H1 (cell line): ENCODE measurements around the gene MUC5B. TPM values are rescaled to one million over a fixed set of nuclear protein-coding genes. Genes with fewer than 3 reads are reported as not detected.

ENCODE experiments used
- CTCF ChIA-PET: fragments of 300-600 bp; sonication (Branson Sonifier 250); formaldehyde crosslinking; loops from one replicate; lab custom pipeline; 2021; ENCODE audit not compliant: partially characterized antibody; lab: Charles Lee
- POLR2A ChIA-PET: fragments of 300-600 bp; sonication (Branson Sonifier 250); formaldehyde crosslinking; loops from one replicate; lab custom pipeline; 2021; ENCODE audit warnings: inconsistent platforms; ENCODE audit not compliant: partially characterized antibody; lab: Charles Lee
- DNase-seq, 2 experiments: peaks; one replicate each; pipeline versions ENCODE4 v3.0.0 to v3.0.0-alpha.2; 2010 to 2022; ENCODE audit warnings: low spot score in 2 of 2, low read depth in 1 of 2, mixed read lengths in 1 of 2
- FAIRE-seq: peaks from 2 replicates; lab custom pipeline; 2011; peaks lifted over from hg19 to GRCh38; lab: Jason Lieb, UNC
- H2AFZ ChIP-seq: 2 replicates; pipeline ENCODE4 v1.8.1; 2012; ENCODE audit warnings: low read length, inconsistent platforms
- H2AK5ac ChIP-seq: 2 replicates; pipeline ENCODE4 v1.6.1; 2013; ENCODE audit warnings: low read depth, low read length
- H2BK120ac ChIP-seq: replicated peaks from 2 replicates; pipeline ENCODE3; 2013; ENCODE audit warnings: low read depth, low read length, inconsistent platforms
- H2BK12ac ChIP-seq: 2 replicates; pipeline ENCODE4 v1.6.1; 2013; ENCODE audit warnings: low read depth, low read length
- H2BK15ac ChIP-seq: 2 replicates; pipeline ENCODE4 v1.6.1; 2013; ENCODE audit warnings: low read length
- H2BK20ac ChIP-seq: 2 replicates; pipeline ENCODE4 v1.6.1; 2013; ENCODE audit warnings: low read length
- H2BK5ac ChIP-seq: 2 replicates; pipeline ENCODE4 v1.6.1; 2013; ENCODE audit warnings: low read depth, low read length
- H3K14ac ChIP-seq: 2 replicates; pipeline ENCODE4 v1.6.1; 2013; ENCODE audit warnings: inconsistent platforms; ENCODE audit not compliant: insufficient read length
- H3K18ac ChIP-seq: 2 replicates; pipeline ENCODE4 v1.6.1; 2013; ENCODE audit warnings: low read length; ENCODE audit errors: extremely low read depth
- H3K23ac ChIP-seq: 2 replicates; pipeline ENCODE4 v1.6.1; 2013; ENCODE audit warnings: inconsistent platforms; ENCODE audit not compliant: insufficient read length
- H3K23me2 ChIP-seq: 2 replicates; pipeline ENCODE4 v1.6.1; 2013; ENCODE audit warnings: low read depth, low read length
- H3K27ac ChIP-seq: 2 replicates; pipeline ENCODE4 v1.6.1; 2011; ENCODE audit warnings: low read depth, low read length, inconsistent platforms
- H3K27me3 ChIP-seq, 4 experiments: replicated peaks in 1 of 4; 1 replicate in 1 of 4; 2 replicates in 3 of 4; pipeline versions ENCODE4 v1.6.1 to v1.8.1; 2011 to 2013; ENCODE audit warnings: low read length in 3 of 4, mild to moderate bottlenecking in 3 of 4, inconsistent platforms in 2 of 4, mixed read lengths in 2 of 4, moderate library complexity in 1 of 4; ENCODE audit not compliant: control insufficient read depth in 3 of 4, insufficient read depth in 3 of 4; ENCODE audit errors: extremely low read depth in 1 of 4
- H3K36me3 ChIP-seq, 4 experiments: 2 replicates each; pipeline versions ENCODE4 v1.6.1 to v1.8.1; 2011 to 2013; ENCODE audit warnings: mild to moderate bottlenecking in 4 of 4, low read length in 3 of 4, moderate library complexity in 2 of 4, control low read depth in 1 of 4, inconsistent platforms in 1 of 4; ENCODE audit not compliant: insufficient read depth in 4 of 4, control insufficient read depth in 2 of 4
- H3K4ac ChIP-seq: replicated peaks from 2 replicates; pipeline ENCODE3; 2013; ENCODE audit warnings: low read length, low read depth, mixed read lengths, inconsistent platforms; ENCODE audit not compliant: insufficient read length
- H3K4me1 ChIP-seq, 4 experiments: replicated peaks in 1 of 4; 1 replicate in 1 of 4; 2 replicates in 3 of 4; pipeline versions ENCODE4 v1.6.1 to v1.8.1; 2011 to 2013; ENCODE audit warnings: low read length in 3 of 4, inconsistent platforms in 2 of 4, mixed read lengths in 1 of 4; ENCODE audit not compliant: insufficient read depth in 4 of 4, control insufficient read depth in 3 of 4
- H3K4me2 ChIP-seq, 2 experiments: 2 replicates each; pipeline versions ENCODE4 v1.6.1 to v1.8.1; 2011 to 2013; ENCODE audit warnings: low read depth in 2 of 2, low read length in 2 of 2, control low read depth in 1 of 2, inconsistent platforms in 1 of 2, mild to moderate bottlenecking in 1 of 2; ENCODE audit not compliant: insufficient read depth in 1 of 2
- H3K4me3 ChIP-seq, 4 experiments: fragments of 200-600, 300-600 bp in 1 of 4; sonication (generic), shearing (Covaris generic), sonication (Bioruptor Twin) in 1 of 4; 2 replicates each; pipeline versions ENCODE4 v1.5.1 to v1.8.1; 2011 to 2016; ENCODE audit warnings: low read length in 4 of 4, low read depth in 3 of 4, control low read depth in 2 of 4, inconsistent platforms in 2 of 4, mild to moderate bottlenecking in 2 of 4, mixed read lengths in 1 of 4, moderate library complexity in 1 of 4; ENCODE audit not compliant: insufficient read depth in 2 of 4; ENCODE audit errors: extremely low read depth in 1 of 4
- H3K56ac ChIP-seq: replicated peaks from 2 replicates; pipeline ENCODE3; 2013; ENCODE audit warnings: low read depth, mild to moderate bottlenecking, mixed read lengths, low read length, inconsistent platforms; ENCODE audit not compliant: insufficient read length
- H3K79me1 ChIP-seq: 2 replicates; pipeline ENCODE4 v1.6.1; 2013; ENCODE audit warnings: low read depth, low read length, control low read depth
- H3K79me2 ChIP-seq, 2 experiments: 2 replicates each; pipeline versions ENCODE4 v1.6.1 to v1.8.1; 2012 to 2013; ENCODE audit warnings: low read length in 2 of 2, mild to moderate bottlenecking in 2 of 2, inconsistent platforms in 1 of 2; ENCODE audit not compliant: insufficient read depth in 2 of 2, control insufficient read depth in 1 of 2
- H3K9ac ChIP-seq, 4 experiments: replicated peaks in 1 of 4; 1 replicate in 1 of 4; 2 replicates in 3 of 4; pipeline versions ENCODE4 v1.6.1 to v1.8.1; 2011 to 2013; ENCODE audit warnings: low read depth in 3 of 4, low read length in 3 of 4, control low read depth in 2 of 4, mild to moderate bottlenecking in 2 of 4, moderate library complexity in 2 of 4, inconsistent platforms in 1 of 4; ENCODE audit errors: extremely low read depth in 1 of 4
- H3K9me3 ChIP-seq, 2 experiments: 2 replicates each; pipeline versions ENCODE4 v1.6.1 to v1.8.1; 2012 to 2013; ENCODE audit warnings: mild to moderate bottlenecking in 2 of 2, moderate library complexity in 2 of 2, control low read depth in 1 of 2, inconsistent platforms in 1 of 2, low read depth in 1 of 2, low read length in 1 of 2, mixed read lengths in 1 of 2; ENCODE audit not compliant: insufficient read depth in 2 of 2
- H4K20me1 ChIP-seq, 2 experiments: replicated peaks in 1 of 2; 2 replicates each; pipeline versions ENCODE3 to v1.8.1; 2011 to 2013; ENCODE audit warnings: inconsistent platforms in 2 of 2, low read length in 2 of 2, mild to moderate bottlenecking in 1 of 2; ENCODE audit not compliant: insufficient read depth in 2 of 2, control insufficient read depth in 1 of 2
- H4K5ac ChIP-seq: 2 replicates; pipeline ENCODE4 v1.6.1; 2013; ENCODE audit warnings: low read length, low read depth, mixed read lengths, inconsistent platforms; ENCODE audit not compliant: insufficient read length
- H4K8ac ChIP-seq: 2 replicates; pipeline ENCODE4 v1.8.0; 2013; ENCODE audit warnings: mild to moderate bottlenecking, moderate library complexity, low read length, inconsistent platforms; ENCODE audit not compliant: insufficient read depth; ENCODE audit errors: extremely low read depth
- H4K91ac ChIP-seq: replicated peaks from 2 replicates; pipeline ENCODE3; 2013; ENCODE audit warnings: low read length, mixed read lengths, inconsistent platforms; ENCODE audit not compliant: insufficient read length
- EGR1 ChIP-seq: IDR thresholded peaks from 2 replicates; pipeline ENCODE4 v1.6.1; 2011; ENCODE audit warnings: low read depth, low read length, borderline replicate concordance
- TCF12 ChIP-seq: IDR thresholded peaks from 2 replicates; pipeline ENCODE4 v1.6.1; 2011; ENCODE audit warnings: low read depth, mild to moderate bottlenecking, low read length
- WGBS, 2 experiments: shearing (Covaris generic) in 1 of 2; methylation state at CpG; one replicate each; pipeline versions ENCODE4 v1.1.6 to v1.1.7; 2013 to 2015; ENCODE audit warnings: low lambda C conversion rate in 2 of 2, mixed read lengths in 2 of 2, inconsistent platforms in 1 of 2, low coverage in 1 of 2, missing lambda C conversion rate in 1 of 2; ENCODE audit not compliant: insufficient replicate concordance in 2 of 2, insufficient coverage in 1 of 2, insufficient read length in 1 of 2; ENCODE audit errors: extremely low coverage in 1 of 2, missing lambda C conversion rate in 1 of 2; 5-methylcytosine and 5-hydroxymethylcytosine counted together
- polyA plus RNA-seq, 7 experiments: library from polyadenylated mRNA; depleted of rRNA in 3 of 7; stranded (reverse) in 5 of 7; unstranded in 2 of 7; fragments of >200 nt in 5 of 7; fragments of 200-250 nt in 2 of 7; gene quantifications; 1 replicate in 5 of 7; 2 replicates in 1 of 7; 4 replicates in 1 of 7; pipeline versions ENCODE4 v1.2.1 to v1.2.3, GENCODE V29; 2011 to 2013; ENCODE audit warnings: missing spikeins in 2 of 7, mixed read lengths in 2 of 7
- total RNA-seq: library from RNA; stranded (reverse); fragmentation: NEBNext Ultra II Directional; extraction: Animal tissue kit (Norgen Biotek cat#: 25700); gene quantifications from 2 replicates; pipeline ENCODE4 v1.2.1, GENCODE V29; 2021

The MUC5B gene
- total and polyA plus RNA-seq, 2 of the 8 experiments (the other 6 are each of a cell fraction or from before 2014, with no cell fraction given), result 0.02 to 0.03 TPM

DNA sequence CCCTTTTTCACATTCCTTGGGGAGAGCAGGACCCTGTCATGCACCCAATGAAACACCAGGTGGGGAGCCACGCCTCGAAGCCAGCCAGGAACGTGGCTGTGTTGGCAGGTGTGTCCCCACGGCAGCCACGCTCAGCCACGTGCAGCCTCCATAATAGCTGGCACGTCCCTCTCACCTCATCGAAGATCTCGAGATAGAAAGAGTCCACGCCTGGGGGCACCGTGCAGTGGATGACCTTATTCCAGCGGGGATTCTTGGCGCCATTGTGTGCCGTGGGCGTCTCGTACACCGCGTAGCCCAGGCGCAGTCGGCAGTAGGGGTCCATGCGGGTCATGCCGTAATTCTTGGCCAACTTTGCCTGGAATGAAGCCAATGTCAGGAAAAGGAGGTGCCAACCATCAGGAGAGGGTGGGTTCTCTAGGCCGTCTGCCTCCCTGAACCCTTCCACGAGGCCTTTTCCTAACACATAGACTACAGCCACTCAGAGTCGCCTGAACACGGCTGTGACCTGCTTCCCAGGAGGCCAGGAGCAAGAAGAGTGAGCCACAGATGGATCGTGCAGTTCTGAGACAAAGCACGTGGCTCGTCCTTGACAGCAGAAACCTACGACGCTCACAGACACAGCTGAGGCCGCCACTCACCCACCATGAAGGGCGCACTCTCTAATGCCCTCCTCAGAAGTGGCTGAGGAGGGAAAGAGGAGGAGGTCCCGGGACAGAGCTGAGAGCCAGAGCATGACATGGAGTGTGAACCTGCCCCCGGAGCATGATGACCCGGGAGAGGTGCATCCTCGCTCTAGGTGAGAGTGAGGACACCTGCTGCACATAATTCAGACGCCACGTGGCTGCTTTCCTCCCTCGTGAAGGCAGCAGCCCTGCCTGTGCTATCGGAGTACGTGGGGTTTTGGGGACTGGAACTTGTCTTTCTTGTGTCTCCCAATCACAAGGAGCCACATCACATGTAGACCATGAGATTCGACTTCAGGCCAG lies 67.5 kb downstream of the MUC5B start:
- Histone ChIP-seq H4K8ac (no peak overlapping the region), H2BK5ac (no peak overlapping the region), H3K27ac (no peak overlapping the region), H2BK20ac (no peak overlapping the region), H4K91ac (no peak overlapping the region), H4K20me1 (peaks cover 3 to 14% of the 10 kb centered on the region in 2 experiments), H2AFZ (no peak overlapping the region), H3K4ac (no peak overlapping the region), H3K23me2 (no peaks in the 10 kb centered on the region), H3K4me2 (no peak overlapping the region), H3K79me2 (peaks cover 0 to 3% of the 10 kb centered on the region in 2 experiments; a peak in 1 of 4 replicates), H3K36me3 (peaks cover 2 to 32% (median 13%) of the 10 kb centered on the region in 4 experiments; a peak in 7 of 8 replicates), H3K56ac (no peak overlapping the region), H3K9me3 (peaks cover 0 to 4% of the 10 kb centered on the region in 2 experiments; a peak in 1 of 4 replicates), H2BK120ac (no peak overlapping the region), H3K79me1 (peaks cover 3% of the 10 kb centered on the region; the same call in 1 of the 2 replicates), H3K18ac (no peak overlapping the region), H2BK12ac (no peak overlapping the region), H3K4me1 (no peaks in the 10 kb centered on the region), H2BK15ac (no peak overlapping the region), H2AK5ac (no peak overlapping the region), H3K27me3 (no peaks in the 10 kb centered on the region), H3K9ac (no peak overlapping the region), H3K4me3 (no peak overlapping the region), H3K23ac (no peak overlapping the region), H4K5ac (no peak overlapping the region), H3K14ac (no peak overlapping the region)
- ChIA-PET POLR2A (no interaction called here), CTCF (interaction anchor here (0.6 to 1.0 kb wide), 4 partner anchors 13 to 290 kb away, joined by 3 to 4 read pairs (median 4); no protein-coding TSS in a partner anchor)
- DNase-seq (no peak), FAIRE-seq (no peak)
- 93% methylated on average over 41 of the region's 43 CpGs; no CpG with 5 or more reads in 1 of the 2 experiments for WGBS, 2 experiments
- TF ChIP-seq EGR1, result 0 out of 2 replicates have a peak, but pooled peaks have one; percentile 24
- TF ChIP-seq TCF12, result no peak
